ENCODE measurements around the gene PTPN14.
A peak's percentile ranks its signal among the peaks of the same experiment; 100 is the strongest.

The PTPN14 gene

DNA sequence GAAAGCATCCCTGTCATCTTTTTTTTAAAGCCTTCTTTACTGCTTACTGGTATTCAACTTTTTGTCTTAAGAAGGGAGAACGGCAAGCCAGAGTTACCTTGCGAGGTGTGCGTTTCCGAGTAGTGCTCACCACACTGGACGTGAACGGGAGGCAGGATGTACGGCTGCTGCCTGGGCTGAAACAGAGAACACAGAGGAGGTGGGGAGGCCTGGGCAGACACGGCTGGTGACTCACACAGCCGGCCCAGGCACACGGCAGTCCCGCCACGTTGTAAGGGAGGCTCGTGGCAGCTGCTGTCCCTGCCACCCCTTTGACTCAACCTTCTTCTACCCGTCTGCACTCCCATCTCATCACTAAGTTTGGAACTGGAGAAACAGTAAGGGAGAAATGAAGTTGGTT lies 164.7 kb downstream of the PTPN14 start:
- TF ChIP-seq, protein P1, sequence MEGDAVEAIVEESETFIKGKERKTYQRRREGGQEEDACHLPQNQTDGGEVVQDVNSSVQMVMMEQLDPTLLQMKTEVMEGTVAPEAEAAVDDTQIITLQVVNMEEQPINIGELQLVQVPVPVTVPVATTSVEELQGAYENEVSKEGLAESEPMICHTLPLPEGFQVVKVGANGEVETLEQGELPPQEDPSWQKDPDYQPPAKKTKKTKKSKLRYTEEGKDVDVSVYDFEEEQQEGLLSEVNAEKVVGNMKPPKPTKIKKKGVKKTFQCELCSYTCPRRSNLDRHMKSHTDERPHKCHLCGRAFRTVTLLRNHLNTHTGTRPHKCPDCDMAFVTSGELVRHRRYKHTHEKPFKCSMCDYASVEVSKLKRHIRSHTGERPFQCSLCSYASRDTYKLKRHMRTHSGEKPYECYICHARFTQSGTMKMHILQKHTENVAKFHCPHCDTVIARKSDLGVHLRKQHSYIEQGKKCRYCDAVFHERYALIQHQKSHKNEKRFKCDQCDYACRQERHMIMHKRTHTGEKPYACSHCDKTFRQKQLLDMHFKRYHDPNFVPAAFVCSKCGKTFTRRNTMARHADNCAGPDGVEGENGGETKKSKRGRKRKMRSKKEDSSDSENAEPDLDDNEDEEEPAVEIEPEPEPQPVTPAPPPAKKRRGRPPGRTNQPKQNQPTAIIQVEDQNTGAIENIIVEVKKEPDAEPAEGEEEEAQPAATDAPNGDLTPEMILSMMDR (conservative IDR thresholded peaks at IDR 0.05; ENCODE audit: control insufficient read depth, insufficient read depth, low read depth, low read length): no peak
- DNase-seq (ENCODE audit: low read depth): peak; percentile 80

DNA sequence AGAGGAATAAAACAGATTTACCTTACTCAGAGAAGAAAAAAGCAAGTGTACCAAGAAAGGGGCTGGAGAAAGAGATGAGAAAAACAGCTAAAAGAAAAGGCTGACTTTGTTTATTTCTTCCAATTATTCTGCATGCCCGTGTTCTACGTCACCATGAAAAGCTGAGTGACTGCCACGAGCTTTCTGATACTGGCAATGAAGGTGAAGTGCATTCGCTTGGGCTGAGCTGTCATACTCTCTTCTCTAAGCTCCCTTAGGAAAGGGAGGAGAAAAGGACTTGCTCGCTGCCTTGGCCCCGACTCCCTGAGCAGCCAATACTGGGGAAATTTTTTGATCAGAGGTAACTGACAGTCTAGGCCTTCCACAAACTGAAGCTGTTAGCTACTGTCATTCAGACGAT lies 165.1 kb downstream of the PTPN14 start:
- no peak overlapping the region for H3K4me3 ChIP-seq (ENCODE audit: control insufficient read depth, low read depth, low read length)
- TF ChIP-seq, protein P1 (conservative IDR thresholded peaks at IDR 0.05; ENCODE audit: control insufficient read depth, insufficient read depth, low read depth, low read length): no peak
- DNase-seq (ENCODE audit: low read depth): no peak

More for the DNA sequence above, 164.7 kb downstream of the PTPN14 start:
- H3K4me3 ChIP-seq (ENCODE audit: control insufficient read depth, low read depth, low read length): no peak overlapping the region

DNA sequence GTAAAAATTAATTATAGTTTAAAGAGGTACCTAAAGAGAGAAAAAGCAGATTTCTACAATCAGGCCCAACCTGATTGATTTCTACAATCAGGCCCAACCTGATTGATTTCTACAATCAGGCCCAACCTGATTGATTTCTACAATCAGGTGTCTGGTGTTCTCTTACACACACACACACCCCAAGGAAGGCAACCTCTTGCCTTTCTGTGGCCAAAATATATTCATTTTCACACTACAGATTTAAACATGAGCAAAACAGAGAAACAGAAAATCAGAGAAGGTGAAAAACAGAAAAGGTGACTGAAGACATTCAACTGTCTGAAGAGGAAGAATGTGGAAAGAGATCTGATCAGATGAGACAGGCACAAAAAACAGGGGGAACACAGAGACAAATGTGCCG lies 166.0 kb downstream of the PTPN14 start:
- DNase-seq (ENCODE audit: low read depth): no peak
- TF ChIP-seq, protein P1 (conservative IDR thresholded peaks at IDR 0.05; ENCODE audit: control insufficient read depth, insufficient read depth, low read depth, low read length): no peak

DNA sequence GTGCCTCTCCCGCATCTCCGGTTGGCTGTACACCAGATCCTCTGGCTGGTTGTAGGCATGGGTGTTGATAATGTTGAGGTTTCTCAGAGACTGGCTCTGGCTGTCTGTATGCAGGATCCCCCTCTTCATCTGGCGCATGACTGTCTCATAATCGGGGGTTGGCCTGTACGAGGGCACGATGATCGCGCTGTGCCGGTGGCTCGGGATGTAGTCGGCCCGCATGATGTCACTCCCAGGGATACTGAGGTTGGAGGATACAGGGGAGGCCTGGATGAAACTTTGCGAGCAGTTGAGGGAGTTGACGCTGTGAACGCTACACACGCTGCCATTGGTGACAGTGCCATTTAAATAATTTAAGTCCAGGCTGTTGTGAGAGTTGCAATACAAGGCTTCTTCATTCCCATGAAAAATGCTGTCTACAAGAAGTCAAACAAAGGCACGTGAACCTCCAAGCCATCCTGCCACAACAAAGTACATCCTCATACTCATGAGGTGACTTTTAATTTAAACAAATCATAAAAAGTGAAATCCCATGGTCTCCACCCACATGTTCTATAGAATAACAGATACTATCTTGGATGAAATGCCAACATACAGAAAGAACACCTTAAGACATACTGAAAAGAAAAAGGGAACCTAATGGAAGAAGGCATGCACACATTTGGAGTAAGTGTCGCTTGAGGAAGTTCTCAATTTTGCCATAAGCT lies 166.9 kb downstream of the PTPN14 start:
- H3K4me3 ChIP-seq (ENCODE audit: control insufficient read depth, low read depth, low read length): no peak overlapping the region
- TF ChIP-seq, protein P1 (conservative IDR thresholded peaks at IDR 0.05; ENCODE audit: control insufficient read depth, insufficient read depth, low read depth, low read length): no peak
- DNase-seq (ENCODE audit: low read depth): no peak

More for the DNA sequence above, 166.0 kb downstream of the PTPN14 start:
- no peak overlapping the region for H3K4me3 ChIP-seq (ENCODE audit: control insufficient read depth, low read depth, low read length)

DNA sequence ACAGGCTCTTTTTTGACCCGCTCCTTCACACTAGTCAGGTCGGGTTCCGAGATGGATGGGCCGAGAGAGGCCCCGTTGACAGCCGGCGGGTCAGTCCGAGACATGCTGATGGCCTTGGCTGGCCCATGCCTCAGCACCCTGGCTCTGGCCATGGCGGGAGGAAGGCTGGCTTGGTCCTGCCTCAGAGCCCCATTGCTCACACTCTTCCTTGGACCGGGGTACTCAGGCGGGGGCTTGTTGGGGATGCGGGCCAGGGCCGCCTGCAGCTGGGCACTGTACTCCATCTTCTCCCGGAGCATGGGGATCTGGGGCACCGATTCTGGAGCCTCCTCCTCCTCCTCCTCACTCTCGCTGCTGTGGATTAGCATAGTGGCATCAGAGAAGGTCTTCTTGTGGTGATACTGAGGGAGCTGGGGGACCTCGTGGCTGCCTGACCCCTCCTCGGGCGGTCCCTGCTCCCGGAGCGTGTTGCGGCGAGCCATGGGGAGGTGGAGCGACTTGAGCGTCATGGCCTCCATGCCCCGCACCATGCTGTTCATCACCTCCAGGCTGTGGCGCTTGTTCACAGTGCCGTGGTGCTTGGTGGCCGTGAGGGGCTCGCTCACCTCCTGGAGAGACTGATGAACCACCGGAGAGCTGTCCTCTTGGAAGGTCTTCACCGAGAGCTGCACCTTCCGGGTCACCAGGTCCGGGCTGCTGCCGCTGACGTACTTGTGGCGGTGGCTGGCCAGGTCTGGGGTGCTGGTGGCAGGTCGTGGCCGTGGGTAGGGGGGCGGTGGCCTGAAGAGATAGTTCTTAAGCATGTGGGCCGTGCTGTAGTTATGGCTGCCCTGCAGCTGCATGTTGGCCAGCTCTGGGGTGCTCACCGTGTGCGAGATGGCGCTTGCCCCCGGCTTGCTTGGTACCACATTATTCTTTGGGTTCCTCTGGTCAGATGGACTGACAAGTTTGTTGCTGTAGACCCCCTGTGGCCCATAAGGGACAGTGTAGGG lies 167.7 kb downstream of the PTPN14 start:
- H3K4me3 ChIP-seq (ENCODE audit: control insufficient read depth, low read depth, low read length): no peak overlapping the region
- DNase-seq (ENCODE audit: low read depth): no peak
- TF ChIP-seq, protein P1 (conservative IDR thresholded peaks at IDR 0.05; ENCODE audit: control insufficient read depth, insufficient read depth, low read depth, low read length): no peak

DNA sequence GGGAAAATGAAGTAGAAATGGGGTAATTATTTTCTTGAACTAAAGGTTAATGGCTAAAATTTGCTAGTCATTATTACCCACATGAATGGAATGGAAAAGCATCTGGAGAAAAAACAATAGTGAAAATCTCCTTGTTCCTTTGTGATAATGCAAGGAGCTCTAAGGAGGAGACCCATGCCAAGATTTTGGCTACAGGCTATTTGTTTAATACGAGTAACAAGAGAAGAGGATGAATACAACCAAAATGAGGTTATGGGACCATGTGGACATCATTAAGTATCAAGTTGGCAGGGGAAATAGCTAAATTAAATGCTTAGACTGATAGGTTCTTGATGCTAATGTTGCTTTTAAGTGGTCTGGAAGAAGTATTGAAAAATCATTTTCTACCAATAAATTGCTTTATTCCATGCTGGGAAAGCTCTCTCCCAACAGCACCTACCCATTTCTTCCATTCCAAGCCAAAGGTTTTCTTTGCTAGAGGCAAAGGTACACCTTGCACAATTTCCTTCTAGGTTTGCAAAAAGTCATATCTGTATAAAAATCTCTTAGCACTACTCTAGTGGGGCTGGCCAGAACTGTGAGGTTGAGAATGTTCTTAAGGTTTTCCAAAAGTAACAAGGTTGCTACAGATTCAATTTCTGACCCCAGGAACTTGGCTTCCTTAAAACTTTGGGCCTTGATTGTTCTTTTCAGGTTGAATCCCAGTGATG lies 170.3 kb downstream of the PTPN14 start:
- H3K4me3 ChIP-seq (ENCODE audit: control insufficient read depth, low read depth, low read length): no peak overlapping the region
- DNase-seq (ENCODE audit: low read depth): no peak
- TF ChIP-seq, protein P1 (conservative IDR thresholded peaks at IDR 0.05; ENCODE audit: control insufficient read depth, insufficient read depth, low read depth, low read length): no peak
